HL-60 (cell line): ENCODE data around the gene CENPX.

Experiments used
- POLR2AphosphoS5 ChIP-seq: IDR thresholded peaks from 2 replicates; pipeline ENCODE4 v1.6.1; 2012; ENCODE audit warnings: low read depth
- SPI1 ChIP-seq: IDR thresholded peaks from 2 replicates; pipeline ENCODE4 v1.6.1; 2012; ENCODE audit warnings: low read depth, mild to moderate bottlenecking, borderline replicate concordance
- TF ChIP-seq, protein P1 (sequence below): IDR thresholded peaks from one replicate; pipeline ENCODE4 v1.5.1; 2011; ENCODE audit warnings: low read length, control low read depth, inconsistent platforms; ENCODE audit not compliant: insufficient read depth
- TF ChIP-seq, protein P2 (sequence below): IDR thresholded peaks from 2 replicates; pipeline ENCODE4 v1.6.1; 2012; ENCODE audit warnings: low read depth; ENCODE audit not compliant: insufficient replicate concordance

DNA sequence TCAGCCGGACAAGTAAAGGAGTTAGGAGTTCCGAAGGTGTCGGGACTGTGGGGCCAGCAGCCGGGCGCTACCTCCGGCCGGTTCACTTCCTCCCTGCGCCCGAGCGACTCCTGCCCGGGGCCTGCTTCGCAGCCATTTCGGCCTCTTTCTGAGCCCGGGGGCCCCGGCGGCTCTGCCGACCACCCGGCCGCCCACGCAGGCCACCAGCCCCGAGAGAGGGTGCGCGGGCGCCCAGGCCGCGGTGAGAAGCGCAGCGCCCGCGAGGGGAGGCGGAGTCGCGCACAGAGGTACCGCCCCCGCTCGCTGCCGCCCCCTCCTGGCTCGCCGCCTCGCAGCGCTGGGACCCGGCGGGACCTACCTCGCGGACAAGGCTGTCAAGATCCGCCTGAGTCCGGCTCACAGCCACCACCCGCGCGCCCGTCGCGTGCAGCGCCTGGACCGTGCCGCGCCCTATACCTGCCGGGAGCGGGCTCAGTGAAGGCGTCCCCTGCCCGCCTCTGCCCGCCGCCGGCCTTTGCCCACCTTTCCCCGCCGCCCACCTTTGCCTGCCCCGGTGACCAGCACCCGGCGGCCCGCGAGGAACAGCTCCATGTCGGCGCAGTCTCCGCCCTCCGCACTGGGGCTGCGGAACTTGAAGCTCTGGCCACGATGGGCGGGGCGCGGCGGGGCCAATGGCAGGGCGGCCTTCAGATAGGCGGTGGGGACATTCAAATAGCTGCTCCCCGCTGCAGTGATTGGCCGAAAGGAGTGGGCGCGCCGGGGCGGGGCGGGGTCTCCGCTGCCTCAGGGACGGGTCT is 14.6 kb upstream of the CENPX start, which contains the start of gene DCXR:
- TF ChIP-seq POLR2AphosphoS5 = peak; percentile 90
- TF ChIP-seq, protein P1, sequence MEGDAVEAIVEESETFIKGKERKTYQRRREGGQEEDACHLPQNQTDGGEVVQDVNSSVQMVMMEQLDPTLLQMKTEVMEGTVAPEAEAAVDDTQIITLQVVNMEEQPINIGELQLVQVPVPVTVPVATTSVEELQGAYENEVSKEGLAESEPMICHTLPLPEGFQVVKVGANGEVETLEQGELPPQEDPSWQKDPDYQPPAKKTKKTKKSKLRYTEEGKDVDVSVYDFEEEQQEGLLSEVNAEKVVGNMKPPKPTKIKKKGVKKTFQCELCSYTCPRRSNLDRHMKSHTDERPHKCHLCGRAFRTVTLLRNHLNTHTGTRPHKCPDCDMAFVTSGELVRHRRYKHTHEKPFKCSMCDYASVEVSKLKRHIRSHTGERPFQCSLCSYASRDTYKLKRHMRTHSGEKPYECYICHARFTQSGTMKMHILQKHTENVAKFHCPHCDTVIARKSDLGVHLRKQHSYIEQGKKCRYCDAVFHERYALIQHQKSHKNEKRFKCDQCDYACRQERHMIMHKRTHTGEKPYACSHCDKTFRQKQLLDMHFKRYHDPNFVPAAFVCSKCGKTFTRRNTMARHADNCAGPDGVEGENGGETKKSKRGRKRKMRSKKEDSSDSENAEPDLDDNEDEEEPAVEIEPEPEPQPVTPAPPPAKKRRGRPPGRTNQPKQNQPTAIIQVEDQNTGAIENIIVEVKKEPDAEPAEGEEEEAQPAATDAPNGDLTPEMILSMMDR = peak; percentile 68
- TF ChIP-seq, protein P2, sequence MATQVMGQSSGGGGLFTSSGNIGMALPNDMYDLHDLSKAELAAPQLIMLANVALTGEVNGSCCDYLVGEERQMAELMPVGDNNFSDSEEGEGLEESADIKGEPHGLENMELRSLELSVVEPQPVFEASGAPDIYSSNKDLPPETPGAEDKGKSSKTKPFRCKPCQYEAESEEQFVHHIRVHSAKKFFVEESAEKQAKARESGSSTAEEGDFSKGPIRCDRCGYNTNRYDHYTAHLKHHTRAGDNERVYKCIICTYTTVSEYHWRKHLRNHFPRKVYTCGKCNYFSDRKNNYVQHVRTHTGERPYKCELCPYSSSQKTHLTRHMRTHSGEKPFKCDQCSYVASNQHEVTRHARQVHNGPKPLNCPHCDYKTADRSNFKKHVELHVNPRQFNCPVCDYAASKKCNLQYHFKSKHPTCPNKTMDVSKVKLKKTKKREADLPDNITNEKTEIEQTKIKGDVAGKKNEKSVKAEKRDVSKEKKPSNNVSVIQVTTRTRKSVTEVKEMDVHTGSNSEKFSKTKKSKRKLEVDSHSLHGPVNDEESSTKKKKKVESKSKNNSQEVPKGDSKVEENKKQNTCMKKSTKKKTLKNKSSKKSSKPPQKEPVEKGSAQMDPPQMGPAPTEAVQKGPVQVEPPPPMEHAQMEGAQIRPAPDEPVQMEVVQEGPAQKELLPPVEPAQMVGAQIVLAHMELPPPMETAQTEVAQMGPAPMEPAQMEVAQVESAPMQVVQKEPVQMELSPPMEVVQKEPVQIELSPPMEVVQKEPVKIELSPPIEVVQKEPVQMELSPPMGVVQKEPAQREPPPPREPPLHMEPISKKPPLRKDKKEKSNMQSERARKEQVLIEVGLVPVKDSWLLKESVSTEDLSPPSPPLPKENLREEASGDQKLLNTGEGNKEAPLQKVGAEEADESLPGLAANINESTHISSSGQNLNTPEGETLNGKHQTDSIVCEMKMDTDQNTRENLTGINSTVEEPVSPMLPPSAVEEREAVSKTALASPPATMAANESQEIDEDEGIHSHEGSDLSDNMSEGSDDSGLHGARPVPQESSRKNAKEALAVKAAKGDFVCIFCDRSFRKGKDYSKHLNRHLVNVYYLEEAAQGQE = no peak
- peak; percentile 45; the same call in 1 of the 2 replicates for TF ChIP-seq SPI1
